Breast epithelium (tissue), 4 donors: ENCODE results near the gene TMEM178B. TPM values are rescaled to one million over a fixed set of nuclear protein-coding genes. Genes with fewer than 3 reads are reported as not detected.
"Not testable (repeated sequence)": the region's sequence is repeated elsewhere in the genome, so short reads cannot be mapped to it uniquely, and the experiment has no call there.

Source experiments
- DNase-seq, 2 donors: peaks; one replicate each; pipeline ENCODE4 v3.0.0-alpha.2; 2019; ENCODE audit warnings: low spot score in 2 of 2
- H3K27ac ChIP-seq, 2 donors: fragments of 200-600 bp; sonication (generic) in 1 of 2; one replicate each; pipeline ENCODE4 v1.5.1; 2016 to 2019; ENCODE audit warnings: mild to moderate bottlenecking in 1 of 2
- H3K27me3 ChIP-seq, 2 donors: fragments of 200-600 bp; sonication (generic) in 1 of 2; one replicate each; pipeline versions ENCODE4 v1.5.1 to v1.6.0; 2017 to 2019; ENCODE audit warnings: control low read depth in 1 of 2, mild to moderate bottlenecking in 1 of 2
- H3K36me3 ChIP-seq: fragments of 200-600 bp; one replicate; pipeline ENCODE4 v1.5.1; 2019
- H3K4me1 ChIP-seq, 2 donors: fragments of 200-600 bp; sonication (generic); one replicate each; pipeline ENCODE4 v1.5.1; 2016 to 2019; ENCODE audit warnings: control low read depth in 1 of 2
- H3K4me3 ChIP-seq, 3 donors: fragments of 200-600 bp; sonication (generic); 1 replicate in 2 of 3; 2 replicates in 1 of 3; pipeline ENCODE4 v1.5.1; 2016 to 2019; ENCODE audit warnings: mild to moderate bottlenecking in 3 of 3, moderate library complexity in 2 of 3
- H3K9me3 ChIP-seq, 2 donors: fragments of 200-600 bp; sonication (generic) in 1 of 2; one replicate each; pipeline ENCODE4 v1.5.1; 2016 to 2019; ENCODE audit warnings: control low read depth in 1 of 2
- POLR2A ChIP-seq: fragments of 450-650 bp; IDR thresholded peaks from one replicate; pipeline ENCODE4 v1.6.1; 2016; ENCODE audit warnings: antibody characterized with exemption, mild to moderate bottlenecking, moderate library complexity
- POLR2AphosphoS5 ChIP-seq, 3 donors: sonication (generic); formaldehyde crosslinking; IDR thresholded peaks; one replicate each; pipeline ENCODE4 v1.6.1; 2017; ENCODE audit warnings: antibody characterized with exemption in 3 of 3
- intact Hi-C: fragments of 100-400 bp; cut with DNase I; formaldehyde crosslinking; loops from one replicate; pipeline ENCODE4 v1.15.1; 2023; ENCODE audit warnings: low total_unique reads
- total RNA-seq, 3 donors: library from RNA; depleted of rRNA; stranded (reverse); fragments of >200 nt; gene quantifications; one replicate each; pipeline ENCODE4 v1.1.0, GENCODE V29; 2016
- TF ChIP-seq, protein P1 (sequence below), 3 donors: fragments of 450-650 bp; IDR thresholded peaks; one replicate each; pipeline ENCODE4 v1.5.1; 2016 to 2017; ENCODE audit warnings: antibody characterized with exemption in 3 of 3, mild to moderate bottlenecking in 3 of 3, moderate library complexity in 3 of 3

TMEM178B gene
- total RNA-seq, 3 donors from 2014 or later, result 0.33 to 0.88 (median 0.64) TPM

GRCh38 chr7:141325275-141325674 is 251.4 kb downstream of the TMEM178B start:
- no peaks in the 10 kb centered on the region for H3K4me1 ChIP-seq
- H3K9me3 ChIP-seq, result no peaks in the 10 kb centered on the region
- no peak overlapping the region for H3K27ac ChIP-seq
- no peaks in the 10 kb centered on the region for H3K36me3 ChIP-seq
- TF ChIP-seq POLR2A (no peak), POLR2AphosphoS5 (IDR thresholded peaks at IDR 0.05) (no peak)
- TF ChIP-seq, protein P1, sequence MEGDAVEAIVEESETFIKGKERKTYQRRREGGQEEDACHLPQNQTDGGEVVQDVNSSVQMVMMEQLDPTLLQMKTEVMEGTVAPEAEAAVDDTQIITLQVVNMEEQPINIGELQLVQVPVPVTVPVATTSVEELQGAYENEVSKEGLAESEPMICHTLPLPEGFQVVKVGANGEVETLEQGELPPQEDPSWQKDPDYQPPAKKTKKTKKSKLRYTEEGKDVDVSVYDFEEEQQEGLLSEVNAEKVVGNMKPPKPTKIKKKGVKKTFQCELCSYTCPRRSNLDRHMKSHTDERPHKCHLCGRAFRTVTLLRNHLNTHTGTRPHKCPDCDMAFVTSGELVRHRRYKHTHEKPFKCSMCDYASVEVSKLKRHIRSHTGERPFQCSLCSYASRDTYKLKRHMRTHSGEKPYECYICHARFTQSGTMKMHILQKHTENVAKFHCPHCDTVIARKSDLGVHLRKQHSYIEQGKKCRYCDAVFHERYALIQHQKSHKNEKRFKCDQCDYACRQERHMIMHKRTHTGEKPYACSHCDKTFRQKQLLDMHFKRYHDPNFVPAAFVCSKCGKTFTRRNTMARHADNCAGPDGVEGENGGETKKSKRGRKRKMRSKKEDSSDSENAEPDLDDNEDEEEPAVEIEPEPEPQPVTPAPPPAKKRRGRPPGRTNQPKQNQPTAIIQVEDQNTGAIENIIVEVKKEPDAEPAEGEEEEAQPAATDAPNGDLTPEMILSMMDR (IDR thresholded peaks at IDR 0.05), result no peak
- DNase-seq, result no peak
- H3K4me3 ChIP-seq, result no peak overlapping the region
- H3K27me3 ChIP-seq, result no peaks in the 10 kb centered on the region
- intact Hi-C loops, result no loop called here

DNA sequence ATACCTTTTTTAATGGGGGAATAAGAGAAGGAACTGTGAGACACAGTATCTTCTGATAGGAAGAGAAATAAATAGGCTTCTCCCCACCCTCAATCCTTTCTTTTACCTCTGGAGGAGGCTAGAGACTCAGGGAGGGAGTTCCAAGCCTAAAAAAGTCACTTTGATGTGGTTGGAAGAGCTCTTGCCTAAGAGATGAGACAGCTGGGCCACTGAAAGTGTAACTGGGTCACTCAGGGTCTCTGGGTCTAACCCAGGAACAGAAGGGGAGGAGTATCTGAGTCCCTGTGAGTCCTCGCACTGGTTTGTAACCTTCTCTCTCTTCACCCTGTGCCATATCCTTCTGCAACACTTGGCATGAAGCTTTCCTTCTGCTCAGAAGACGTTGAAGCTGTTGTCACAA is 254.4 kb downstream of the TMEM178B start:
- no peaks in the 10 kb centered on the region for H3K9me3 ChIP-seq
- no peak overlapping the region for H3K27ac ChIP-seq
- no peaks in the 10 kb centered on the region for H3K36me3 ChIP-seq
- H3K4me1 ChIP-seq, result no peaks in the 10 kb centered on the region
- DNase-seq, result no peak
- no peaks in the 10 kb centered on the region for H3K27me3 ChIP-seq
- intact Hi-C loops, result no loop called here
- H3K4me3 ChIP-seq, result no peak overlapping the region
- no peak for TF ChIP-seq POLR2A

DNA sequence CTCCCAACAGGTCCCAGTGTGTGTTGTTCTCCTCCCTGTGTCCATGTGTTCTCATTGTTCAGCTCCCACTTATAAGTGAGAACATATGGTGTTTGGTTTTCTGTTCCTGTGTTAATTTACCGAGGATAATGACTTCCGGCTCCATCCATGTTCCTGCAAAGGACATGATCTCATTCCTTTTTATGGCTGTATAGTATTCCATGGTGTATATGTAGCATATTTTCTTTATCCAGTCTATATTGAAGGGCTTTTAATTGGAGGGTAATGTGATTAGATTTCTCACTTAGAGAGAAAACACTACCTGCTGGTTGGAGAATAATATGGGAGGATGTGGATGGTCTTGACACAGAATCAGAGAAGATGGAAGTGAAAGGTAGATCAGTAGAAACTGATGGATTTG is 256.4 kb downstream of the TMEM178B start:
- H3K27ac ChIP-seq, H3K4me3 ChIP-seq, H3K4me1 ChIP-seq, intact Hi-C loops, DNase-seq, H3K27me3 ChIP-seq, H3K9me3 ChIP-seq, H3K36me3 ChIP-seq: not testable (repeated sequence)

- Histone ChIP-seq H3K4me1 (no peaks in the 10 kb centered on the region), H3K36me3 (no peaks in the 10 kb centered on the region), H3K9me3 (no peaks in the 10 kb centered on the region), H3K4me3 (no peak overlapping the region), H3K27me3 (no peaks in the 10 kb centered on the region), H3K27ac (no peak overlapping the region)
- no peak for TF ChIP-seq POLR2A
- TF ChIP-seq, protein P1 (IDR thresholded peaks at IDR 0.05), result no peak
- TF ChIP-seq POLR2AphosphoS5 (IDR thresholded peaks at IDR 0.05), result no peak
- no peak for DNase-seq
- intact Hi-C loops, result no loop called here
These were observed 259.6 kb downstream of the TMEM178B start for GRCh38 chr7:141333459-141333858.

DNA sequence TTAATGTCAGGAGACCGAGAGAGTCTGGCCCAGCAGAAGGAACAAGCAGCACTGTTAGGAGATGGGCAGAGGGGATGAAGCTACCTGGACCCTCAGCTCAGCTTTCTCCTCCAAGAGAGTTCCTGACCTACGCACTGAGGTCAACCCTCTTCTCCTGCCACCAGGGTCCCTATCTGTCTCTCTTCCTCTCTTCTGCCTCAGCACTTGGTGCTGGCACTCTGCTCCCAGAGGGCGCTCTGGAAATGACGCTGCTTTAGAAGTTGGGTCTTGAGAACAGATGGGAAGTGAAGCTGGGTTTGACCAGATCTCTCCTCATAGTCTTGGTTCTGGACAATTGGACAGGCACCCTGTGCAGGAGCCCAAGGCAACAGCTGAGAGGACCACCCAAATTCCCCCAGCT is 261.3 kb downstream of the TMEM178B start:
- H3K27ac ChIP-seq, result no peak overlapping the region
- no peak for TF ChIP-seq POLR2A
- no peak for TF ChIP-seq POLR2AphosphoS5 (IDR thresholded peaks at IDR 0.05)
- TF ChIP-seq, protein P1 (IDR thresholded peaks at IDR 0.05), result no peak
- no peaks in the 10 kb centered on the region for H3K4me1 ChIP-seq
- no peak overlapping the region for H3K4me3 ChIP-seq
- no peaks in the 10 kb centered on the region for H3K27me3 ChIP-seq
- DNase-seq, result no peak
- H3K36me3 ChIP-seq, result no peaks in the 10 kb centered on the region
- intact Hi-C loops, result no loop called here
- no peaks in the 10 kb centered on the region for H3K9me3 ChIP-seq

- Histone ChIP-seq H3K4me1 (no peaks in the 10 kb centered on the region), H3K27ac (no peak overlapping the region), H3K4me3 (no peak overlapping the region), H3K9me3 (no peaks in the 10 kb centered on the region), H3K27me3 (no peaks in the 10 kb centered on the region), H3K36me3 (no peaks in the 10 kb centered on the region)
- intact Hi-C loops, result no loop called here
- TF ChIP-seq POLR2A (no peak), POLR2AphosphoS5 (IDR thresholded peaks at IDR 0.05) (no peak)
- DNase-seq, result no peak
These were observed 265.7 kb downstream of the TMEM178B start for GRCh38 chr7:141339603-141340002.

GRCh38 chr7:141340991-141341390 is 267.1 kb downstream of the TMEM178B start:
- H3K4me1 ChIP-seq, result no peaks in the 10 kb centered on the region
- no peak for DNase-seq
- intact Hi-C loops, result no loop called here
- no peaks in the 10 kb centered on the region for H3K9me3 ChIP-seq
- TF ChIP-seq, protein P1 (IDR thresholded peaks at IDR 0.05), result no peak
- TF ChIP-seq POLR2AphosphoS5 (IDR thresholded peaks at IDR 0.05) (no peak), POLR2A (no peak)
- H3K4me3 ChIP-seq, result no peak overlapping the region
- H3K27me3 ChIP-seq, result no peaks in the 10 kb centered on the region
- H3K36me3 ChIP-seq, result no peaks in the 10 kb centered on the region
- H3K27ac ChIP-seq, result no peak overlapping the region
